GM21447 (cell line): ENCODE measurements around the gene AGBL4.
"Not testable (repeated sequence)": the region's sequence is repeated elsewhere in the genome, so short reads cannot be mapped to it uniquely, and the experiment has no call there.

Experiments used
- ATAC-seq: cut with Tn5 transposase; IDR thresholded peaks from one replicate; pipeline ENCODE4 v1.9.1; 2021; ENCODE audit not compliant: unreplicated experiment

The AGBL4 gene

GRCh38 chr1:49051647-49052046 lies 972.1 kb downstream of the AGBL4 start:
- no peak for ATAC-seq

GRCh38 chr1:49050041-49050440 lies 973.7 kb downstream of the AGBL4 start:
- ATAC-seq: no peak

GRCh38 chr1:49048188-49048587 lies 975.6 kb downstream of the AGBL4 start:
- ATAC-seq: no peak

GRCh38 chr1:49046305-49046704 lies 977.4 kb downstream of the AGBL4 start:
- ATAC-seq: no peak

- no peak for ATAC-seq
Measured at GRCh38 chr1:49045371-49045770, 978.4 kb downstream of the AGBL4 start.

GRCh38 chr1:49036700-49037099 lies 987.1 kb downstream of the AGBL4 start:
- no peak for ATAC-seq

- no peak for ATAC-seq
Measured at GRCh38 chr1:49028396-49028795, 995.4 kb downstream of the AGBL4 start.

GRCh38 chr1:49026230-49026811 lies 997.4 kb downstream of the AGBL4 start:
- ATAC-seq: no peak

GRCh38 chr1:49016030-49016977 lies 1007.5 kb downstream of the AGBL4 start:
- no peak for ATAC-seq

GRCh38 chr1:49013079-49013478 lies 1010.7 kb downstream of the AGBL4 start:
- no peak for ATAC-seq

- ATAC-seq: not testable (repeated sequence)
Measured at GRCh38 chr1:49002981-49003380, 1020.8 kb downstream of the AGBL4 start.

- no peak for ATAC-seq
Measured at GRCh38 chr1:48999321-48999720, 1024.4 kb downstream of the AGBL4 start.

GRCh38 chr1:48996311-48996710 lies 1027.4 kb downstream of the AGBL4 start:
- no peak for ATAC-seq

GRCh38 chr1:48988633-48989197 lies 1035.0 kb downstream of the AGBL4 start:
- ATAC-seq: no peak

- ATAC-seq: no peak
Measured at GRCh38 chr1:48979940-48980339, 1043.8 kb downstream of the AGBL4 start.

GRCh38 chr1:48978413-48978812 lies 1045.3 kb downstream of the AGBL4 start:
- ATAC-seq: no peak

GRCh38 chr1:48977273-48977672 lies 1046.5 kb downstream of the AGBL4 start:
- no peak for ATAC-seq

- no peak for ATAC-seq
Measured at GRCh38 chr1:48969971-48970370, 1053.8 kb downstream of the AGBL4 start.

- ATAC-seq: no peak
Measured at GRCh38 chr1:48967318-48967717, 1056.4 kb downstream of the AGBL4 start.

GRCh38 chr1:48966583-48966982 lies 1057.2 kb downstream of the AGBL4 start:
- no peak for ATAC-seq

GRCh38 chr1:48960320-48960719 lies 1063.4 kb downstream of the AGBL4 start:
- ATAC-seq: no peak

GRCh38 chr1:48955774-48956173 lies 1068.0 kb downstream of the AGBL4 start:
- no peak for ATAC-seq
